ENCODE measurements around the gene ARHGEF2. TPM values are rescaled to one million over a fixed set of nuclear protein-coding genes. Genes with fewer than 3 reads are reported as not detected.

Gene ARHGEF2
- total and polyA plus RNA-seq, 11 donors: 23.9 to 98.6 (median 57.0) TPM

DNA sequence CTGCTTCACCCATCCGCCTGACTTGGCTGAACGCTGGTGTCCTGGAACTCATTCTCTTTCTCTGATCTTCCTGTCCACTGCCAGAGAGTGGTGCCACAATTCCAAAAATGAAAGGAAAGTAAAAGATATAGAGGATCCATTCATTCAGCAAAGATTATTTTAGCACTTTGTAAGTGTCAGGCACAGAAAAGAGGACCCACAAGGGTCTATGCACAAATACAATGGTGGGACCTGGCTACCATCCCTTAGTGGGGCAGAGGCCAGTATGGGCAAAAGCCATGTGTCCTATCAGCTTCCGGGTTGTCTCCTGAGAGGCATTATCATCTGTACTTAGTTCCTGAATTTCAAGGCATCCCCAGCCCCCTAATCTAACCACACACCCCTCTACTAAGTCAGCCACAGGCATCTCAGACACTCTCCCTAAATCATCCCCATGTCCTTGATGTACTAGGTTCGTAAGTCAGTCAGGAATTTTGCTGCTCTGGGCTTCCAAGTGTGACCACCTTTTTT lies 23.4 kb upstream of the ARHGEF2 start:
- Histone ChIP-seq H3K27me3 (no peaks in the 10 kb centered on the region), H3K4me1 (peaks cover 0 to 12% (median 0%) of the 10 kb centered on the region in 12 donors), H3K36me3 (peaks cover 0 to 8% (median 0%) of the 10 kb centered on the region in 9 donors), H3K9me3 (no peaks in the 10 kb centered on the region), H3K27ac (no peak overlapping the region), H3K4me3 (no peak overlapping the region)
- intact Hi-C loops (cut with DNase I): no loop called here
- TF ChIP-seq, protein P1, sequence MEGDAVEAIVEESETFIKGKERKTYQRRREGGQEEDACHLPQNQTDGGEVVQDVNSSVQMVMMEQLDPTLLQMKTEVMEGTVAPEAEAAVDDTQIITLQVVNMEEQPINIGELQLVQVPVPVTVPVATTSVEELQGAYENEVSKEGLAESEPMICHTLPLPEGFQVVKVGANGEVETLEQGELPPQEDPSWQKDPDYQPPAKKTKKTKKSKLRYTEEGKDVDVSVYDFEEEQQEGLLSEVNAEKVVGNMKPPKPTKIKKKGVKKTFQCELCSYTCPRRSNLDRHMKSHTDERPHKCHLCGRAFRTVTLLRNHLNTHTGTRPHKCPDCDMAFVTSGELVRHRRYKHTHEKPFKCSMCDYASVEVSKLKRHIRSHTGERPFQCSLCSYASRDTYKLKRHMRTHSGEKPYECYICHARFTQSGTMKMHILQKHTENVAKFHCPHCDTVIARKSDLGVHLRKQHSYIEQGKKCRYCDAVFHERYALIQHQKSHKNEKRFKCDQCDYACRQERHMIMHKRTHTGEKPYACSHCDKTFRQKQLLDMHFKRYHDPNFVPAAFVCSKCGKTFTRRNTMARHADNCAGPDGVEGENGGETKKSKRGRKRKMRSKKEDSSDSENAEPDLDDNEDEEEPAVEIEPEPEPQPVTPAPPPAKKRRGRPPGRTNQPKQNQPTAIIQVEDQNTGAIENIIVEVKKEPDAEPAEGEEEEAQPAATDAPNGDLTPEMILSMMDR (IDR thresholded peaks at IDR 0.05): peak in 1 of 12 donors; percentile 19
- TF ChIP-seq POLR2A (IDR thresholded peaks at IDR 0.05): no peak
- 52 to 62% (median 56%) methylated on average over 4 of the region's 4 CpGs for WGBS, 4 donors
- no peak for DNase-seq
- ATAC-seq: peak in 2 of 4 donors; percentile 27 to 47

GRCh38 chr1:156001021-156001661 lies 22.8 kb upstream of the ARHGEF2 start:
- 65 to 68% (median 67%) methylated on average over 10 of the region's 10 CpGs for WGBS, 4 donors
- TF ChIP-seq, protein P1 (IDR thresholded peaks at IDR 0.05): no peak
- no peak for TF ChIP-seq POLR2A (IDR thresholded peaks at IDR 0.05)
- DNase-seq (no peak), ATAC-seq (peak in 1 of 4 donors; percentile 29)
- peaks cover 0 to 2% (median 0%) of the 10 kb centered on the region in 9 donors for H3K36me3 ChIP-seq
- H3K9me3 ChIP-seq: no peaks in the 10 kb centered on the region
- no peaks in the 10 kb centered on the region for H3K27me3 ChIP-seq
- intact Hi-C loops (cut with DNase I): no loop called here
- H3K4me3 ChIP-seq: no peak overlapping the region
- H3K27ac ChIP-seq: no peak overlapping the region
- H3K4me1 ChIP-seq: peaks cover 0 to 15% (median 1%) of the 10 kb centered on the region in 12 donors

- Histone ChIP-seq H3K27ac (no peak overlapping the region), H3K4me1 (peaks cover 0 to 15% (median 5%) of the 10 kb centered on the region in 12 donors), H3K4me3 (no peak overlapping the region), H3K36me3 (no peaks in the 10 kb centered on the region), H3K9me3 (no peaks in the 10 kb centered on the region), H3K27me3 (no peaks in the 10 kb centered on the region)
- 88 to 94% (median 90%) methylated on average over 1 of the region's 1 CpG for WGBS, 4 donors
- no peak for DNase-seq
- intact Hi-C loops (cut with DNase I): no loop called here
- no peak for ATAC-seq
- TF ChIP-seq, protein P1 (IDR thresholded peaks at IDR 0.05): no peak
- no peak for TF ChIP-seq POLR2A (IDR thresholded peaks at IDR 0.05)
These were observed 21.6 kb upstream of the ARHGEF2 start for GRCh38 chr1:155999964-156000363.

DNA sequence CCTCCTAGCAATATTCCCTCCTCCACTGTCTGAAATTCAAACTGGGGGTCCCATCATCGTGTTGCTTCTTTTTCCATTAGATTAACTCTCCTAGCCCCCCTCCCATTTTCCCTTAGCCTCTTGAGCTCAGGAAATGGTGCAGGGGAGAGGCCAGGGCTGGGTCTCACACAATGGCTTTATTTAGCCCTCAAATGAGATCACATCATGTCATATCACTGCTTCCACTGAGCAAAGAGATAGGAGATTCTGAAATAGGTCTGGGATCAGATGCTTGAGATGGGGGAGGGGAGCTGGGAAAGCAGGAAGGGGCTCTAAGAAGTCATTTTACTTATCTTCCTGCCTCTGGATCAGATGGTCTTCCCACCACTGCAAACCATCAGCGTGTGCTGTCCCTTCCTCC lies 17.8 kb upstream of the ARHGEF2 start:
- 12 to 21% (median 15%) methylated on average over 2 of the region's 2 CpGs for WGBS, 4 donors
- Histone ChIP-seq H3K27ac (peak overlapping the region in 2 of 12 donors; percentile 5 to 18), H3K4me1 (peaks cover 0 to 9% (median 5%) of the 10 kb centered on the region in 12 donors), H3K9me3 (no peaks in the 10 kb centered on the region), H3K27me3 (no peaks in the 10 kb centered on the region), H3K4me3 (no peak overlapping the region), H3K36me3 (no peaks in the 10 kb centered on the region)
- DNase-seq: peak in 1 of 5 donors; percentile 4
- no peak for TF ChIP-seq POLR2A (IDR thresholded peaks at IDR 0.05)
- TF ChIP-seq, protein P1 (IDR thresholded peaks at IDR 0.05): no peak
- peak in 2 of 4 donors; percentile 31 to 49 for ATAC-seq
- intact Hi-C loops (cut with DNase I): no loop called here
